Stimulated activated CD8-positive, alpha-beta memory T cell treated with anti-CD3 and anti-CD28 coated beads, Interleukin-12 subunit alpha, Interleukin-12 subunit beta, amount 100 ng/mL, for 24 hours (primary cell): Measurements from ENCODE around the gene TAF9B.
"Not testable (repeated sequence)": the region's sequence is repeated elsewhere in the genome, so short reads cannot be mapped to it uniquely, and the experiment has no call there.

Source experiments
- DNase-seq: peaks from one replicate; pipeline ENCODE4 v3.0.0-alpha.2; 2020; ENCODE audit errors: extremely low read depth

The TAF9B gene

DNA sequence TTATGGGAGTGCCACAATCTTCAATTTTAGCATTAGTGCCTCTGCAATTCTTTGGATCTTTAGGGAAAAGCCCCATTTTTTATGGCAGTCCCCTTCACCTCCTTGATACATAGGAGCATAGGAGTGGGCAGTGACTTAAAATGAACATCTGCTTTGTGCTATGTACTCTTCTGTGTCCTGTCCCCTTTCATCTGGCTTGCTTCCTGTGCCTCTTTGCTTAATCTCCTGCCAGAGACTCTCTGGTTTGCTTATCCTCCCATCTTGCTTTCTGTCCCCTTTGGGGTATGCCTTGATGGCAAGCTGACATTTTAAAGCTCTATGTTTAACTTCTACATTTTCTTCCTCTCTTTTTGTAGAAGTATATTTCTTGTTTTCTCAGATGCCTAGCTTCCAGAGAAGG is 23.1 kb downstream of the TAF9B start:
- DNase-seq, result no peak

DNA sequence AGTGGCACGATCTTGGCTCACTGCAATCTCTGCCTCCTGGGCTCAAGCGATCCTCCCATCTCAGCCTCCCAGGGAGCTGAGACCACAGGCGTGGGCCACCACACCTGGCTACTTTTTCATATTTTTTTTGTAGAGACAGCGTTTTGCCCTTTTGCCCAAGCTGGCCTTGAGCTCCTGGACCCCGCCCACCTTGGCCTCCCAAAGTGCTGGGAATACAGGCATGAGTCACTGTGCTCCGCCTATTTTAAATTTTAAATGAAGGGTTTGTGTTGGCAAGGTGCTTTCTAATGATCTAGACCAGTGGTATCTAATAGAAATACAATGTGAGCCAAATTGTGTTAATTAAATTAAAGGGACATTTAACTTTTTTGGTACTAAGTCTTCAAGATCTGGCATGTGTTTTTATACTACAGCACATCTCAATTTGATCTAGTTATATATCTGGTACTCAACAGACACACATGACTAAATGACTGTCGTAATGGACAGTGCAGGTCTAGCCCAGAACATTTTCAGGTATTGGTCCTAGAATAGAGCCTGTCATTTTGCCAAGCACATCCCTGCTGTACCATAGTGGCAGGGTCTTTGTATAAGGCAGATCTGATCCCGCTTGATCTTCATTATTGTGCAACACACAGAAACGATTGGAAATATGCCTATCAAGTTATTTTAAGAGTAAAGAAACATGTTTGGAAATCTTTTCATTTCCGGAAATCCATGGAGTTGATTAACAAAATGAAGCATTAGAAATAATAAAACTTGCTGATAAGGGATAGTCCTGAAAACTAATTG is 28.1 kb downstream of the TAF9B start:
- no peak for DNase-seq

DNA sequence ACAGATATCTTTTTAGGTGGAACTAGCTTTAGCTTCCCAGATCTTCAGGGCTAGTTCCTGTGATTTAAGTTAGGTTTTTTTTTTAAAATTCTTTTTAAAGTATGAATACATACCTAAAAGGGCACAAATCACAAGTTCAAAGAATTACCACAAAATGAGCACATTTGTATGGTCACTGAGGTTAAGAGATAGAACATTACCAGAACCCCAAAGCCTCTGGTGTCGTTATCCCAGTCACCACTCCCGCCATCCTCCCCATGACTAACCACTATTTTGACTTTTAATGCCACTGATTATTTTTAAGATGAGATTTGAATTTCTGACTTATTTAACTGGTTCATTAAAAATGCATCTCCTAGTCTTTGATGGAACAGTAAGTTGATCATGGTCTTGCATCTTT is 30.0 kb downstream of the TAF9B start:
- DNase-seq, result no peak

DNA sequence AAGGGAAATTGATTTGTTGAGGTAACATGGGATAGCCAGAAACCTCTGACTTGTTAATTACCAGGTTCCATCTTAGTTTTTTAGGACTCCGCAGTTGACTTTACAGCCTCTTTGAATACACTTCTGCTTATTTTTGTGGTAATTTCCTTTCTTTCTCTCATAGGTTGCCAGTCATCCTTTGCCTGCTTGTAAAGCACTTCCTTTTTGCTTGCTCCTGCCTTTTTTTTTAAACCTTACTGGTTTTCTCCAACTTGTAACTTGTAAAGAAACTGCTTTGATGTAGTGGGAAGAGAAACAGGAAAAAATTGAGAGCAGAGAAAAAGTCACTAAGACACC is 32.8 kb downstream of the TAF9B start:
- DNase-seq, result no peak

DNA sequence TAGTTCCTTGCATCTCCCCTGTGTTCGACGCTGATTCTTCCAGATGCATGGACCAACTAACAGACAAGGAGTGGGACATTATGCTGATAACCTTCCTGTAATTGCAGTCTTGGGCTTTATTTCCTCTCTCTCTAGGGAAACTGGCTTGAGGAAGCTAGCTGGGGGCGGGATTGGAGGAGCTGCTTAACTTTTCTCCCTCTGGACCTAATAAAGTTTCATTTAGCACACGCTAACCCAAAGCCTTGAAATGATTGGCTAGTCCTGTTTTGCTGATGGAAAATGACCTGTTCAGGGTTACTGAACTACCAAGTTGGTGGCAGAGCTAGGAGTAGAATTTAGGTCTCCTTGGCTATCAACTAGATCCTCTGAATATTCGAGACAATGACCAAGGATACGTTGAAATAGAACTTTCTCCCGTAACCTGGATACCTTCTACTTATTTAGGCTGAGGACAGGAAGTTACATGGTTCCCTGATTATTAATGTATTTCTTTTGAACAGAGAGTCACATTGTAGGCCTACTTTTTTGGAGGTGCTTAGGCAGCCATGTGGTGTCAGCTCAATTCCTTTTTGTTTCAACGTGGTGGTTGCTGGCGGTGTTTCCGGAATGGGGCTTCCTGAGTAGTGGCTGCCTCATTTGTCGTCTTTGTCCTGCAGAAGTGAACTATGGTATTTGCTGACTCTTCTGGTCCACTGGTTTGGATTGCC is 33.4 kb downstream of the TAF9B start:
- DNase-seq, result no peak

DNA sequence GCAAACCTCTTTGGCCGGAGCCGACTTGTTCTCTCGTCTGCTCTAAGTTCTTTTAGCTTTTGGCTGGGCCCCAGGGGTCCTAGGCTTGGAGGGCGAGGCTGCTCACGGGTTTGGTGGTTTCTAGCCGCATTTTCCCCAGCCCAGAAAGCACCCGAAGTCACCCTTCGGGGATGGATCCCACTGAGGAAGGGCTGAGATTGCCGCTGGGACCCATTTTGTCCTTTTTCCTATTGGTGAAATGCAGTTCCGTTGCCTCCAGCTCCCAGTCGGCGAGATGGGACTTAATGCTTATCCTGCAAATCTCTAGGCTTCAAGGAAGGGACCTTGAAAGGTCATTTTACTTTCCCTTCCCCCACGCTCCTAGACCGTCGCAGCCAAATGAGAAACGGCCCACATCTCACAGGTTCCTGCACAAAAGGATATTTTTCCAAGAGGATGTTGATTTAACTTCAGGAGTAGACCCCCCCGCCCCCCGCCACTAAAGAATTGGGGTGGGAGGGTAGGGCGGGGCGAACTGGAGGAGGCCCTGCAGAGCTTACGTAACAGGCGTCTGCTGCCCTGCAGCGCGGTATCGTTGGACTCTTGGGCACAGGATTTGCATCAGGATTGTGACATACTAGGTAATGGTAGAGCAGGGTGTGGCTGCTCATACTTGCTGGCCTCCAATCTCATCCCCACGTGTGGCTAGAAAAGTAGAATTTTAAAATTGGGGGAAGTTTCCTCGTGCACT is 34.8 kb downstream of the TAF9B start:
- DNase-seq, result no peak

DNA sequence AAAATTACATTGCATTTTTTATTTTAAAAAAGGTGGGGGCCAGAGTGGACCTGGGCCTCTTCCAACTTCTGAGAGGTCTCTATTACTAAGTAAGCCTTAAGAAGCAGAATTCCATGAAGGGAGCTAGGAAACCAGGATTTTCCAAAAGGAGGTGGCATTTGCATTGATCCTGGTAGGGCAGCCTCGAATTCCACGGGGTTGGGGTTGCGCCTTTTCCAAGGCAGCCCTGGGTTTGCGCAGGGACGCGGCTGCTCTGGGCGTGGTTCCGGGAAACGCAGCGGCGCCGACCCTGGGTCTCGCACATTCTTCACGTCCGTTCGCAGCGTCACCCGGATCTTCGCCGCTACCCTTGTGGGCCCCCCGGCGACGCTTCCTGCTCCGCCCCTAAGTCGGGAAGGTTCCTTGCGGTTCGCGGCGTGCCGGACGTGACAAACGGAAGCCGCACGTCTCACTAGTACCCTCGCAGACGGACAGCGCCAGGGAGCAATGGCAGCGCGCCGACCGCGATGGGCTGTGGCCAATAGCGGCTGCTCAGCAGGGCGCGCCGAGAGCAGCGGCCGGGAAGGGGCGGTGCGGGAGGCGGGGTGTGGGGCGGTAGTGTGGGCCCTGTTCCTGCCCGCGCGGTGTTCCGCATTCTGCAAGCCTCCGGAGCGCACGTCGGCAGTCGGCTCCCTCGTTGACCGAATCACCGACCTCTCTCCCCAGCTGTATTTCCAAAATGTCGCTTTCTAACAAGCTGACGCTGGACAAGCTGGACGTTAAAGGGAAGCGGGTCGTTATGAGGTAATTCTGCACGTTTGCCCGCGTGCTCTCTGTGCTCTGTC is 35.6 kb downstream of the TAF9B start, which contains the start of gene PGK1:
PGK1 (plus strand) TSS at position 626 of the 824 bp plus-strand sequence; CDS start at position 719, 93 bp downstream.
- DNase-seq, result peak; percentile 82

DNA sequence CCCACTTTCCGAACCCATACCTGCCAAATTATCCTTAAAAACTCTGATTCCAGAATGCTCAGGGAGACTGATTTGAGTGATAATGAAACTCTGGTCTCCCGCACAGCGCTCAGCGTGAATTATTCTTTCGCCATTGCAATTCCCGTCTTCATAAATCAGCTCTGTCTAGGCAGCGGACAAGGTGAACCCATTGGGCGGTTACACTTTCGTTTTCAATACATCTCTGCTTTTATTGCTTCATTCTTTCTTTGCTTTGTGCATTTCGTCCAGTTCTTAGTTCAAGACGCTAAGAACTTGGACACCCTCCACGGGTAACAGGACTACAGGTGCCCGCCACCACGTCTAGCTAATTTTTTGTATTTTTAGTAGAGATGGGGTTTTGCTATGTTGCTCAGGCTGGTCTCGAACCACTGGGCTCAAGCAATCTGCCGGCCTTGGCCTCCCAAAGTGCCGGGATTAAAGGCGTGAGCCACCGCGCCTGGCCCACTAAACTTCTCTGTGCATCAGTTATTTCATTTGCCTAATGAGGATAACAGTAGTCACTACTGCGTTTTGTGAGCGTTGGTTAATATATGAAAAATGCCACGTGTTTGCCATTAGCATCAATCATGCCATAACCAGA is 36.3 kb downstream of the TAF9B start:
- DNase-seq, result no peak

DNA sequence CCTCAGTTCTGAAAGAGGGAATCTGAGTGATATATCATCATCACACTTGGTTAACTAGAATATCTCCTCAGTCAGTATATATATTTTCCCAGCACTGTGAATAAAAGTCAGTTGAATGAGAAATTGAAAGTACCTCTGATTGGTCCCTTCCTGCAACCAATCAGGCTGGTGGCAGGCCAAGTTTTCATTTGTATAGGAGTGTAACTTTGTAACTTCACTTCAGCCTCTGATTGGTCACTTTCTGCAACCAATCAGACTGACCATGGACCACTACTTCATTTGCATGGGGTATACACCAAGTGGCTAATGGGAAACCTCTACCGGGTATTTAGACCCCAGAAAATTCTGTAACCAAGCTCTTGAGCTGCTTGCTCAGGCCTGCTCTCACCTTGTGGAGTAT is 37.4 kb downstream of the TAF9B start:
- no peak for DNase-seq

DNA sequence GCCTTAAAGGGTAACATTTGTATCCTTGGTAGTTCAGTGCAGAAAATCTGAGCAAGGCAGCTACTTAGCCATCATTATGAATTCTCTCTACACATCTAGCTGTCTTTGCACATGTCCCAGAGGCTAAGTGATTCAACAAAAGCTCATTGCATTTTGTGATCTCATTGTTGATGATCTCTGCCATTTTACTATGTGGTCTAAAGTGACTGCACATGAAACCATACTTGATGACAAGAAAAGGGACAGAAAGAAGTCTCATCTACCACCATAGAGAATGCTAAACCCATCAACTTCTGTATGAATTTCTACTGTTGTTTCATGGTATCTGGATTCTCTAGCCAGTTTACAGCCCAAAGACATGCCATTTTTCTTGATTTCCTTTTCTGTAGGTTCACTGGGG is 41.3 kb downstream of the TAF9B start:
- DNase-seq, result no peak

DNA sequence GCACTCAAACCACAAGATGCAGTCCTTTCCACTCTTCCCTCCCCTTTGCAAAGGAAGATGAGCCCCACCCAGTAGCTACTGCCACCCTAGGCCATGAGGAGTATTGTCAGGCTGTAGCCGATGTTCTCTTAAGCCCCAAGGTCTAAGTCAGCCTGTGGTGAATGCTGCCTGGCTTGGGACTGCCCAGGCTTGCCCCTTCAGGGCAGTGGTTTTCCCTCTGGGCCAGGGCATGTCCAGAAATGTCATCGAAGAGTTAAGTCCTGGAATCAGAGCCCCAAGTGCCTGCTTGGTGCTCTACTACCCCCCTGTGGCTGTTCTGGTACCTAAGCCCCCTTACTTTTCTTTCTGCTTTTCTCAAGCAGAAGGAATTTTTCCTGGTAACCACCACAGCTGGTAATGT is 47.2 kb downstream of the TAF9B start:
- DNase-seq, result no peak

DNA sequence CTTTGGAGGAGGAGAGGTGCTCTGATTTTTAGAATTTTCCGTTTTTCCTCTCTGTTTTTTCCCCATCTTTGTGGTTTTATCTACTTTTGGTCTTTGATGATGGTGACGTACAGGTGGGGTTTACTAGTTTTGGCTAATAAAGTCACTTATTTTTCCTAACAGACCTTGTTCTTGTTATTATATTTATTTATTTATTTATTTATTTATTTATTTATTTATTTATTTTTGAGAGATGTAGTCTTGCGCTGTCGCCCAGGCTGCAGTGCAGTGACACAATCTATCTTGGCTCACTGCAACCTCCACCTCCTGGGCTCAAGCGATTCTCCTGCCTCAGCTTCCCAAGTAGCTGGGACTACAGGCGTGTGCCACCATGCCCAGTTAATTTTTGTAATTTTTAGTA is 58.0 kb downstream of the TAF9B start:
- not testable (repeated sequence) for DNase-seq
